IPS-18a (cell line): ENCODE data around the gene S1PR2.

Experiments
- H3K27ac ChIP-seq: one replicate; pipeline ENCODE4 v1.5.1; 2013; ENCODE audit warnings: low read length
- H3K27me3 ChIP-seq: one replicate; pipeline ENCODE4 v1.6.1; 2013; ENCODE audit warnings: mild to moderate bottlenecking, low read length; ENCODE audit not compliant: control insufficient read depth, insufficient read depth
- H3K36me3 ChIP-seq: one replicate; pipeline ENCODE4 v1.6.1; 2013; ENCODE audit warnings: low read depth, low read length; ENCODE audit not compliant: control insufficient read depth
- H3K4me1 ChIP-seq: one replicate; pipeline ENCODE4 v1.6.1; 2013; ENCODE audit warnings: low read depth, low read length; ENCODE audit not compliant: control insufficient read depth
- H3K4me3 ChIP-seq: one replicate; pipeline ENCODE4 v1.5.1; 2013; ENCODE audit warnings: low read length
- H3K9ac ChIP-seq: one replicate; pipeline ENCODE4 v1.6.1; 2013; ENCODE audit warnings: mild to moderate bottlenecking, low read length, moderate library complexity
- H3K9me3 ChIP-seq: one replicate; pipeline ENCODE4 v1.6.1; 2013; ENCODE audit warnings: low read depth, low read length; ENCODE audit not compliant: control insufficient read depth

The S1PR2 gene, protein sequence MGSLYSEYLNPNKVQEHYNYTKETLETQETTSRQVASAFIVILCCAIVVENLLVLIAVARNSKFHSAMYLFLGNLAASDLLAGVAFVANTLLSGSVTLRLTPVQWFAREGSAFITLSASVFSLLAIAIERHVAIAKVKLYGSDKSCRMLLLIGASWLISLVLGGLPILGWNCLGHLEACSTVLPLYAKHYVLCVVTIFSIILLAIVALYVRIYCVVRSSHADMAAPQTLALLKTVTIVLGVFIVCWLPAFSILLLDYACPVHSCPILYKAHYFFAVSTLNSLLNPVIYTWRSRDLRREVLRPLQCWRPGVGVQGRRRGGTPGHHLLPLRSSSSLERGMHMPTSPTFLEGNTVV

DNA sequence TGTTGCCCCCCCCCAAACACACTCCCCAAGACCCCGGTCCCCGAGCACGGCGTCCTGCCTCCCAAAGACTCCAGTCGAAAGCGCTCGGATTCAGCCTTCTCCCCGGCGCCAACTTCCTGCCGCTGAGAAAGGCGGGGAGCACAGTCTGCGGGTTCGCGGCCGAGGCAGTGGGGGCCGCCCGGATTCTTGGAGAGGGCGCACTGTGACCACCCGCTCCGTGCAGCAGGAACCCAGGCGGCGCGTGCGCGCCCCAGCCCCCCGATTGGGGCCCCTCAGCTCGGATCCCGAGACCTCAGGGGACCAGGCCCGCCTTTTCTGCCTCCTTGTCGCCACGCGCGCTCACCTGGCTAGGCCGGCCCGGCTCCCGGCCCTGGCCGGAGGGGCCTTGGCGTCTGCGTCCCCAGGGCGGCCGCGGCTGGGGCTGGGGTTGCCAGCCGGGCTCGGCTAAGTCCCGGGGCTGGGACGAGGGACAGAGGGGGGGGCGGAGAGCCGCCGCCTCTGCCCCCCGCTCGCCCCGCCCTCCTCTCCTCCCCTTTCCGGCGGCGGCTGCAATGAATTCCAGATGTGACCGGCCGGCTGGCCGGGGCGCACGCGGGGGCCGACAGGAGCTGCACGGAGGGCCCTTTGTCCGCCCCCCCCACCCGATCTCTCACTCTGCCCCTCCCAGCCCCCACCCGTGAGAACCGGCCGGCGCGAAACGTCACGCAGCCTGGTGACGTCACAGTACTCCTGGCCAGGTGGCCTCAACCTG lies at the start of gene S1PR2:
Gene S1PR2 (minus strand): TSS at position 471 of the 751 bp plus-strand sequence. CDS start 6,426 bp downstream, outside the sequence.
- H3K4me3 ChIP-seq = peak within 1 kb of the TSS; percentile 75
- no peaks in the 10 kb centered on the region for H3K9me3 ChIP-seq
- no peak within 1 kb of the TSS for H3K27ac ChIP-seq
- no peaks in the 10 kb centered on the region for H3K36me3 ChIP-seq
- no peaks in the 10 kb centered on the region for H3K27me3 ChIP-seq
- H3K9ac ChIP-seq = peak within 1 kb of the TSS; percentile 82
- H3K4me1 ChIP-seq = no peaks in the 10 kb centered on the region

DNA sequence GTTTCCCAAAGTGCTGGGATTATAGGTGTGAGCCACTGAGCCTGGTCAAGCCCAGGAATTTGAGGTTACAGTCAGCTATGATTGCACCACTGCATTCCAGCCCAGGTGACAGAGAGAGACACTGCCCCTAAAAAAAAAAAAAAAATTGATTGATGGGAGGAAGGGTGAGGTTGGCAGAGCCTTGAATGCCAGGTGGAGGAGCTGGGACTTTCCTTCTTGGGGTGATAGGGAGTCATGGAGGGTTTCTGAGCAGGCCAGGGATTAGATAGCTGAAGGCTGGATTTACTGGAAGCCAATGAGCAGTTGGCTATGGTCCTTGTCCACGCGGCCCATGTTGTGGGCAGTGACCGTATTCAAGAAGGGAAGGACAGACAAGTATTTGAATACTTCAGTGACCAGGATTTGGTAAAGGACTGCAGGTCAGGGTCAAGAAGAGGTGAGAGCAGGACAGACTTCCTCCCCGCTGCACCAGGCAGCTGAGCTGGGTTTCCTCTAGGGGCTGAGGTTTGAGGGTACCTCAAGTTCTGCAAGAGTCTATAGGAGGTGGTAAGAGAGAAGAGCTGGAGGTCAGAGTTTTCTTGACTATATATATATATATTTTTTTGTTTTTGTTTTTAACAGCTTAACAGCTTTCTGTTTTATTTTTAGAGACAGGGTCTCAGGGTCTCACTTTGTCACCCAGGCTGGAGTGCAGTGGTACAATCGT lies 48.8 kb upstream of the S1PR2 start:
- no peaks in the 10 kb centered on the region for H3K4me1 ChIP-seq
- no peak overlapping the region for H3K27ac ChIP-seq
- H3K4me3 ChIP-seq = no peak overlapping the region
- no peaks in the 10 kb centered on the region for H3K36me3 ChIP-seq
- no peaks in the 10 kb centered on the region for H3K27me3 ChIP-seq
- H3K9ac ChIP-seq = no peak overlapping the region
- H3K9me3 ChIP-seq = no peaks in the 10 kb centered on the region

DNA sequence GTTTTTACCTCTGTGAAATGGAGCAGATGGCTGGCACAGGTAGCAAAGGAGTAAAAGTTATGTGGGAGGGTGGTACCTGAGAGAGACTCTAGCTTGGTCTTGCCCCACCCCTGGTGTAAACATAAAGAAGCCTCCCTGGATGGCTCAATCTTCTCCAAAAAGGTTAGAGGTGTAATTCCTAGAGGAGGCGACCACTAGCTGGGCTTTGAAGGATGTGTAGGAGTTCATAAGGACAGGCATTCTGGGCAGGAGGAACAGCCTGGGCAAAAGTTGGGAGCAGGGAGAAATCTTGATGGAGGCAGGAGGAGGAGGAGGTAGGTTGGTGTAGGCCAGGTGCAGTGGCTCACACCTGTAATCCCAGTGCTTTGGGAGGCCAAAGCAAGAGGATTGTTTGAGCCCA lies 47.8 kb upstream of the S1PR2 start:
- Histone ChIP-seq H3K9me3 (no peaks in the 10 kb centered on the region), H3K27ac (no peak overlapping the region), H3K9ac (no peak overlapping the region), H3K4me1 (no peaks in the 10 kb centered on the region), H3K4me3 (no peak overlapping the region), H3K36me3 (no peaks in the 10 kb centered on the region), H3K27me3 (no peaks in the 10 kb centered on the region)

DNA sequence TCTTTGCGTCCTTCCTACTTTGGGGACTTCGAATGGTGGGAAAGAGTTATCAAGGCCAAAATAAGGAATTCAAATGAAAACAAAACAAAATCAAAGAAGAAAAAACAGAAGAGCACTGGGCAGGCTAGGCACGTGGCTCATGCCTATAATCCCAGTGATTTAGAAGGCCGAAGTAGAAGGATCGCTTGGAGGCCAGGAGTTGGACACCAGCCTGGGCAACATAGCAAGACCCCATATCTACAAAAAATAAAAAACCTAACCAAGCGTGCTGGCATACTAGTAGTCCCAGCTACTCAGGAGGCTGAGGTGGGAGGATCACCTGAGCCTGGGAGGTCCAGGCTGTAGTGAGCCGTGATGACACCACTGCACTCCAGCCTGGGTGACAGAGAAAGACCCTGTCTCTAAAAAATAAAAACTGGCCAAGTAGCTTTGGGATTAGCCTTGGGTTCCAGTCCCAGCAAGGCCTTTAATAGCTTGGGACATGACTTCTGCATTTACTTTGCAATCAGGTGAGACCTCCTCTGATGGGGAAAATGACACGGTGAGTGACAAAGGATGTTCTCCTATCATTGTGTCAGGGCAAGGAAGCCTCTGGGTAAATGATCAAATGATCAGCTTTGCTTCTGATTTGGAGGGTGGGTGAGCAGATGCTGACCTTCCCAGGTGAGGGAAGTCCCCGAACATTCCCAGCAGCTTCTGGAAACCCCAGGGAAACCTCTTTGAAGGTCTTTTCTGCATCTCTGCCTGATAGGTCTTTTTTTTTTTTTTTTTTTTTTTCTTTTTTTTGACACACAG lies 46.9 kb upstream of the S1PR2 start:
- H3K4me1 ChIP-seq = no peaks in the 10 kb centered on the region
- no peaks in the 10 kb centered on the region for H3K36me3 ChIP-seq
- no peak overlapping the region for H3K9ac ChIP-seq

DNA sequence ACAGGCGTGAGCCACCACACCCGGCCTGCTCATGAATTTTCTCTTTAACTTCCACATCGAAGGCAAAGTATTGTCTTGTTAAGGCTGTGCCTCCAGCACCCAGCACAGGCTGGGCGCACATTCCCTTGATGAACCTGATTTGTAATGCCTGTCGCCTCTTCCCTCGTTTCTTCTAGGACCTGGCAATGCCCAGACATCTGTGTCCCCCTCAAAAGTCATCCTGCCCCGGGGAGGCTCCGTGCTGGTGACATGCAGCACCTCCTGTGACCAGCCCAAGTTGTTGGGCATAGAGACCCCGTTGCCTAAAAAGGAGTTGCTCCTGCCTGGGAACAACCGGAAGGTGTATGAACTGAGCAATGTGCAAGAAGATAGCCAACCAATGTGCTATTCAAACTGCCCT lies 43.5 kb upstream of the S1PR2 start:
- Histone ChIP-seq H3K4me1 (peaks cover 2% of the 10 kb centered on the region), H3K36me3 (no peaks in the 10 kb centered on the region), H3K27me3 (peaks cover 33% of the 10 kb centered on the region), H3K27ac (no peak overlapping the region), H3K9me3 (no peaks in the 10 kb centered on the region), H3K4me3 (no peak overlapping the region), H3K9ac (no peak overlapping the region)

More for the DNA sequence above, 46.9 kb upstream of the S1PR2 start:
- Histone ChIP-seq H3K27me3 (no peaks in the 10 kb centered on the region), H3K27ac (no peak overlapping the region), H3K4me3 (no peak overlapping the region), H3K9me3 (no peaks in the 10 kb centered on the region)

DNA sequence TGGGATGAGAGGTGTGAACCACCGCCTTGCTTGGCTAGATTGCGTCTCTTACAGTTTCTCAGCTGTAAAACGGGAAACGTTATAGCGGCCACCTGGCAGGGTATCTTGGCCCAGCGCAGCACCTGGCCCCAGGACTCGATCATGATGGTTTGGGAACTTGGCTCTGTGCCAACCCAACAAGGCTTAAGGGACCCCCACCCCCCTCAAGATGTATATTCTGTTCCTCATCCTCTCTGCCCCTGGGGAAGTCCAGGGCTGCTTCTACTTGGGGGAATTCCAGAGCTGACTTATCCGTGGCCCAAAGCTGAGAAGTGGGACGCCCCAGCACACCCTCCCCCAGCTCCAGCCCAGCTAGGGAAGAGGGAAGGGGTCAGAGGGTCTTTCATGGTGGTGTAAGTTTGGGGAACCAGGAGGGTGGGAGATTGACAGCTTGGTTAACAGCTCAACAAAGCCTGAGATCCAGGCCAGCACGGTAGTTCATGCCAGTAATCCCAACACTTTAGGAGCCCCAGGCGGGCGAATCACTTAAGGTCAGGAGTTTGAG lies 40.5 kb upstream of the S1PR2 start:
- Histone ChIP-seq H3K9me3 (no peaks in the 10 kb centered on the region), H3K27ac (no peak overlapping the region), H3K4me1 (peaks cover 2% of the 10 kb centered on the region), H3K27me3 (peaks cover 41% of the 10 kb centered on the region), H3K4me3 (peak overlapping the region; percentile 49), H3K36me3 (no peaks in the 10 kb centered on the region), H3K9ac (no peak overlapping the region)

DNA sequence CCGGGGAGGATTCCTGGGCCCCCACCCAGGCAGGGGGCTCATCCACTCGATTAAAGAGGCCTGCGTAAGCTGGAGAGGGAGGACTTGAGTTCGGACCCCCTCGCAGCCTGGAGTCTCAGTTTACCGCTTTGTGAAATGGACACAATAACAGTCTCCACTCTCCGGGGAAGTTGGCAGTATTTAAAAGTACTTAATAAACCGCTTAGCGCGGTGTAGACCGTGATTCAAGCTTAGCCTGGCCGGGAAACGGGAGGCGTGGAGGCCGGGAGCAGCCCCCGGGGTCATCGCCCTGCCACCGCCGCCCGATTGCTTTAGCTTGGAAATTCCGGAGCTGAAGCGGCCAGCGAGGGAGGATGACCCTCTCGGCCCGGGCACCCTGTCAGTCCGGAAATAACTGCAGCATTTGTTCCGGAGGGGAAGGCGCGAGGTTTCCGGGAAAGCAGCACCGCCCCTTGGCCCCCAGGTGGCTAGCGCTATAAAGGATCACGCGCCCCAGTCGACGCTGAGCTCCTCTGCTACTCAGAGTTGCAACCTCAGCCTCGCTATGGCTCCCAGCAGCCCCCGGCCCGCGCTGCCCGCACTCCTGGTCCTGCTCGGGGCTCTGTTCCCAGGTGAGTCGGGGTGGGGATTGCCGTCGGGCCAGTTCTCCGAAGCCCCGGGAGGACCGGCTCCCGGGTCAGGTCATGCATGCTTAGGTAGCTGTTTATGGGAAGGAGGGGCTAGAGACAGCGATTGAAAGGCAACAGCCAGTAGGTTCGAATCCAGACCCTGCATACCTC lies 39.7 kb upstream of the S1PR2 start, which contains the start of gene ICAM1:
Gene ICAM1 (plus strand): TSS at position 505 of the 779 bp plus-strand sequence. CDS start 40 bp downstream, at position 545.
- no peaks in the 10 kb centered on the region for H3K9me3 ChIP-seq
- no peak within 1 kb of the TSS for H3K27ac ChIP-seq
- peaks cover 41% of the 10 kb centered on the region for H3K27me3 ChIP-seq
- peaks cover 2% of the 10 kb centered on the region for H3K4me1 ChIP-seq
- peak within 1 kb of the TSS; percentile 49 for H3K4me3 ChIP-seq
- H3K9ac ChIP-seq = no peak within 1 kb of the TSS
- H3K36me3 ChIP-seq = no peaks in the 10 kb centered on the region

DNA sequence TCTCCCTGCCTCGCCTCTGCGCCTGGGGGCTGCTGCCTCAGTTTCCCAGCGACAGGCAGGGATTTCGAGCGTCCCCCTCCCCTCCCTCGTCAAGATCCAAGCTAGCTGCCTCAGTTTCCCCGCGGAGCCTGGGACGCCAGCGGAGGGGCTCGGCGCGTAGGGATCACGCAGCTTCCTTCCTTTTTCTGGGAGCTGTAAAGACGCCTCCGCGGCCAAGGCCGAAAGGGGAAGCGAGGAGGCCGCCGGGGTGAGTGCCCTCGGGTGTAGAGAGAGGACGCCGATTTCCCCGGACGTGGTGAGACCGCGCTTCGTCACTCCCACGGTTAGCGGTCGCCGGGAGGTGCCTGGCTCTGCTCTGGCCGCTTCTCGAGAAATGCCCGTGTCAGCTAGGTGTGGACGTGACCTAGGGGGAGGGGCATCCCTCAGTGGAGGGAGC lies 39.1 kb upstream of the S1PR2 start:
- Histone ChIP-seq H3K27me3 (peaks cover 41% of the 10 kb centered on the region), H3K4me3 (peak overlapping the region; percentile 49), H3K4me1 (peaks cover 2% of the 10 kb centered on the region), H3K9me3 (no peaks in the 10 kb centered on the region), H3K36me3 (no peaks in the 10 kb centered on the region), H3K27ac (no peak overlapping the region), H3K9ac (no peak overlapping the region)

DNA sequence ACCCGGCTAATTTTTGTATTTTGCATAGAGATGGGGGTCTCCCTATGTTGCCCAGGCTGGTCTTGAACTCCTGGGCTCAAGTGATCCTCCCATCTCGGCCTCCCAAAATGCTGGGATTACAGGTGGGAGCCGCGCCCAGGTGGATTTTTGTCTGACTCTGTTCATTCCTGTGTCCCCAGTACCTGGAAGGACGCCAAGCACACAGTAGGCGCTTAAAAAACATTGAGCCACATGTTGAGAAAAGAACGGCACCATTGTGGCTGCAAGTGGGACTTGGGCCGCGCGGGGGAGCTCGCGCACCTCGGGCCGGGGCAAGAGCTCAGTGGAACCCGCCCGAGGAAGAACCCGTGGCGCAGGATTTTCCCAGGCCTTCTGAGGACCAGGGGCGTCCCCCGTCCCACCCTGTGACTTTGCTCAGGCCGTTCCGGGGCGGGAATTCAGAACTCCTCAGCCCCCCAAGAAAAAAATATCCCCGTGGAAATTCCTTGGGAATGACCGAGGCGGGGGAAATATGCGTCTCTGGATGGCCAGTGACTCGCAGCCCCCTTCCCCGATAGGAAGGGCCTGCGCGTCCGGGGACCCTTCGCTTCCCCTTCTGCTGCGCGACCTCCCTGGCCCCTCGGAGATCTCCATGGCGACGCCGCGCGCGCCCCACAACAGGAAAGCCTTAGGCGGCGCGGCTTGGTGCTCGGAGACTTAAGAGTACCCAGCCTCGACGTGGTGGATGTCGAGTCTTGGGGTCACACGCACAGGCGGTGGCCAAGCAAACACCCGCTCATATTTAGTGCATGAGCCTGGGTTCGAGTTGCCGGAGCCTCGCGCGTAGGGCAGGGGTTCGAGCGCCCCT lies 38.4 kb upstream of the S1PR2 start:
- Histone ChIP-seq H3K4me1 (peaks cover 2% of the 10 kb centered on the region), H3K27ac (no peak overlapping the region), H3K9me3 (no peaks in the 10 kb centered on the region), H3K27me3 (peaks cover 41% of the 10 kb centered on the region), H3K9ac (no peak overlapping the region), H3K4me3 (peak overlapping the region; percentile 39), H3K36me3 (no peaks in the 10 kb centered on the region)
